Activated CD4-positive, alpha-beta T cell treated with anti-CD3 and anti-CD28 coated beads for 36 hours (primary cell): ENCODE measurements around the gene GULP1. TPM values are rescaled to one million over a fixed set of nuclear protein-coding genes. Genes with fewer than 3 reads are reported as not detected.
"Not testable (repeated sequence)": the region's sequence is repeated elsewhere in the genome, so short reads cannot be mapped to it uniquely, and the experiment has no call there.

Source experiments
- ATAC-seq: fragments of 200-7000 bp; cut with Tn5 transposase; one replicate; pipeline ENCODE4 v1.10.0; 2021; ENCODE audit warnings: mild to moderate bottlenecking, moderate library complexity
- CTCF ChIA-PET: fragments of 350-600 bp; sonication (Branson Sonifier 250); formaldehyde crosslinking; loops from one replicate; lab custom pipeline; 2021; ENCODE audit warnings: antibody characterized with exemption; lab: Charles Lee
- POLR2A ChIA-PET: fragments of 350-600 bp; sonication (Branson Sonifier 250); formaldehyde crosslinking; loops from one replicate; lab custom pipeline; 2021; ENCODE audit warnings: antibody characterized with exemption, inconsistent platforms; lab: Charles Lee
- DNase-seq: peaks from one replicate; pipeline ENCODE4 v3.0.0-alpha.2; 2020
- H3K27ac Mint-ChIP-seq: one replicate; pipeline ENCODE4 v1.8.0; 2021; ENCODE audit warnings: mixed read lengths
- H3K27me3 Mint-ChIP-seq: one replicate; pipeline ENCODE4 v1.8.0; 2021; ENCODE audit warnings: mixed read lengths
- H3K36me3 Mint-ChIP-seq: one replicate; pipeline ENCODE4 v1.8.0; 2021; ENCODE audit warnings: low read depth, mixed read lengths
- H3K4me1 Mint-ChIP-seq: one replicate; pipeline ENCODE4 v1.8.0; 2021; ENCODE audit warnings: mixed read lengths
- H3K4me3 Mint-ChIP-seq: one replicate; pipeline ENCODE4 v1.8.0; 2021; ENCODE audit warnings: mild to moderate bottlenecking, moderate library complexity, mixed read lengths
- H3K9me3 Mint-ChIP-seq: one replicate; pipeline ENCODE4 v1.8.0; 2021; ENCODE audit warnings: low read depth, mixed read lengths
- intact Hi-C, 2 experiments: fragments of 100-400 bp; cut with DNase I in 1 of 2; cut with micrococcal nuclease in 1 of 2; formaldehyde crosslinking; loops; one replicate each; pipeline versions ENCODE4 v1.14.2 to v1.15.1; 2022 to 2024; cut with DNase I, micrococcal nuclease
- total RNA-seq, 2 experiments: library from RNA; stranded (reverse); gene quantifications; one replicate each; pipeline ENCODE4 v1.2.3, GENCODE V29; 2021

Gene GULP1
- total RNA-seq, 2 experiments from 2014 or later: not detected

DNA sequence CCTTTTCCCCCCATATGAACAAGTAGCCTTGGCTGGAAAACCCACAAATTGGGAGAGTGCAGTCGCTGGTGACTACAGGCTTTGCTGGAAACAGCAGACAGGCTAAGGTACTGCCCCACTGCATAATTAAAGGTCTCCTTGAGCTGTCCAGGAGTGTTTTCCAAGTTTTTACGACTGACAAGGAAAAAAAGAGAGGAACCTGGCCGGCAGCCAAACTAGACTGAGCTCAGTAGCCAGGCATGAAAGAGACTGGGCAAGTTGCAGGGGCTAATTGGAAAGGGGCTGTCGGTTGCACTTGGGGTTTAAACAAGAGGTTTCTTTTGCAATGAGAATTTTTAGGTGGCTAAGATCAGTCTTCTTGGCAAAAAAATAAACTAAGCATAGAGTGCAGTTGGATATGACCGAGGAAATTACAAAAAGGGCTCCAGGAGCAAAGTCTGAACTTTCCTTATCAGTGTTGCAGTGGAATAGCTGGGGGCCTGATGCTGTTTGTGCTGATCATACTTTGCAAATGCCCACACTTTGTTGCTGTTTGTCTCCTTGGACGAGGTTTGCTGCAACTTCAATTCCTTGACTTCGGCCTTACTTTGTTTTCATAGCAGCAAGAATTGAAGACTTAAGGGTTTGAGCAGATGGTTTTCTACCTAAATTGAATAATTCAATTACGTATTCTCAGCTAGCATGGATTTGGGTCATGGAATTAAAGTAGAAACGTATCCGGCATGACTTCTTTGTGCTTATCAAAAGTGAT is 2.1 kb downstream of the GULP1 start:
- Mint-ChIP-seq H3K4me3 (no peak overlapping the region), H3K9me3 (no peaks in the 10 kb centered on the region), H3K27ac (no peak overlapping the region), H3K27me3 (peaks cover 38% of the 10 kb centered on the region), H3K36me3 (no peaks in the 10 kb centered on the region), H3K4me1 (peaks cover 6% of the 10 kb centered on the region)
- DNase-seq (no peak), ATAC-seq (no peak)
- ChIA-PET CTCF (interaction anchor here (0.6 to 1.1 kb wide), 2 partner anchors 9 to 513 kb away, joined by 3 to 4 read pairs; no protein-coding TSS in a partner anchor), POLR2A (no interaction called here)
- intact Hi-C loops: no loop called here

- no peak for ATAC-seq
- Mint-ChIP-seq H3K27me3 (peaks cover 35% of the 10 kb centered on the region), H3K4me1 (peaks cover 6% of the 10 kb centered on the region), H3K27ac (no peak overlapping the region), H3K36me3 (no peaks in the 10 kb centered on the region), H3K9me3 (no peaks in the 10 kb centered on the region), H3K4me3 (no peak overlapping the region)
- ChIA-PET POLR2A (no interaction called here), CTCF (interaction anchor here (1.0 kb wide), 1 partner anchor 25 kb away, joined by 4 read pairs; no protein-coding TSS in a partner anchor)
- no peak for DNase-seq
- intact Hi-C loops: no loop called here
These were observed 2.8 kb downstream of the GULP1 start for GRCh38 chr2:188294352-188294926.

GRCh38 chr2:188295067-188295685 is 3.5 kb downstream of the GULP1 start:
- Mint-ChIP-seq H3K36me3 (no peaks in the 10 kb centered on the region), H3K27ac (no peak overlapping the region), H3K4me1 (peaks cover 6% of the 10 kb centered on the region), H3K9me3 (no peaks in the 10 kb centered on the region), H3K27me3 (peaks cover 33% of the 10 kb centered on the region), H3K4me3 (no peak overlapping the region)
- ATAC-seq: no peak
- ChIA-PET CTCF (interaction anchor here (1.0 kb wide), 1 partner anchor 24 kb away, joined by 4 read pairs; no protein-coding TSS in a partner anchor), POLR2A (no interaction called here)
- intact Hi-C loops: no loop called here
- no peak for DNase-seq

DNA sequence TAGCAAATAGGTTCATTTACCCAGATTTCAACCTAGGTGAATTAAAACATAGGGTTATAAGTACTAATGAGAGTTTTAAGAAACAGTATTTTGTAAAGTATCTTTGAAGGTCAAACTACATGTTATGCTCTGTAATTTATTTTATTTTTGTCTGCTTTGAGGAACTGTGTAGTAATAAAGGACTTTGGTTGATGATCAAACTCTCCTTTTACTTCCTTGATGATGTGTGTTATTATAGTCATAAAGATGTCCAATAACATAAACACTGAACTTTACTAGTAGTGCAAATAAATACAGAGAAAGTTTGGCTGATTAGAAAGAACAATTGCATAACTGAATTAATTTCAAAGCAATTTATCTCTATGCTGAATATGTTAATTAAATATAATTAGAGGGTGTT is 6.3 kb downstream of the GULP1 start:
- Mint-ChIP-seq H3K27ac (no peak overlapping the region), H3K27me3 (peaks cover 12% of the 10 kb centered on the region), H3K4me1 (no peaks in the 10 kb centered on the region), H3K9me3 (no peaks in the 10 kb centered on the region), H3K4me3 (no peak overlapping the region), H3K36me3 (no peaks in the 10 kb centered on the region)
- no peak for ATAC-seq
- DNase-seq: no peak
- POLR2A ChIA-PET: no interaction called here
- intact Hi-C loops: no loop called here
- CTCF ChIA-PET: no interaction called here

GRCh38 chr2:188298937-188299371 is 7.3 kb downstream of the GULP1 start:
- H3K4me3 Mint-ChIP-seq, H3K36me3 Mint-ChIP-seq, H3K27me3 Mint-ChIP-seq, POLR2A ChIA-PET, ATAC-seq, H3K27ac Mint-ChIP-seq, DNase-seq, H3K4me1 Mint-ChIP-seq, intact Hi-C loops, H3K9me3 Mint-ChIP-seq, CTCF ChIA-PET: not testable (repeated sequence)

- H3K27me3 Mint-ChIP-seq: peaks cover 2% of the 10 kb centered on the region
- ATAC-seq: no peak
- intact Hi-C loops: no loop called here
- DNase-seq: no peak
- H3K4me3 Mint-ChIP-seq: no peak overlapping the region
- no peaks in the 10 kb centered on the region for H3K4me1 Mint-ChIP-seq
- H3K27ac Mint-ChIP-seq: no peak overlapping the region
- no peaks in the 10 kb centered on the region for H3K9me3 Mint-ChIP-seq
- POLR2A ChIA-PET: no interaction called here
- no peaks in the 10 kb centered on the region for H3K36me3 Mint-ChIP-seq
- CTCF ChIA-PET: interaction anchor here (0.6 to 0.9 kb wide), 2 partner anchors 10 to 66 kb away, joined by 3 to 4 read pairs; no protein-coding TSS in a partner anchor
These were observed 11.8 kb downstream of the GULP1 start for GRCh38 chr2:188303363-188304031.

DNA sequence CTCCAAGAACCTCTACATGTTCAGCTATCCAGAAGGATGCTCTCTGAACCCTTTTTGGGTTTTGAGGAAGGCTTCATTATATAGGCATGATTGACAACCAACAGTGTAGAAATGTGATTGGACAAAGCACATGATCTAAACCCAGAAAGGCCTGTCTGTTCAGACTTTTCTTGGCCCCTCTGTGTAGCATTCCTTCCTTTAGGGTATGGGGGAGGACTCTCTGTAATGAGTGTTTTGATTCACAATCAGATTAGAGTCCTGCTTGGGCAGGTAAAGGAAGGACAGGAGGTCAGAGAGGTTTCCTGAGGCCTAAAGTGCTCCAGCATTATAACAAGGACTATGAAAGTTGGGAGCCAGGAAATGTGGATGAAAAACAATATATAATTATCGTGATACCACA is 13.6 kb downstream of the GULP1 start:
- ATAC-seq (no peak), DNase-seq (no peak)
- Mint-ChIP-seq H3K27me3 (peaks cover 2% of the 10 kb centered on the region), H3K4me1 (no peaks in the 10 kb centered on the region), H3K9me3 (no peaks in the 10 kb centered on the region), H3K27ac (no peak overlapping the region), H3K36me3 (no peaks in the 10 kb centered on the region), H3K4me3 (no peak overlapping the region)
- ChIA-PET CTCF (no interaction called here), POLR2A (no interaction called here)
- intact Hi-C loops: no loop called here

- H3K27ac Mint-ChIP-seq: no peak overlapping the region
- intact Hi-C loops: no loop called here
- H3K9me3 Mint-ChIP-seq: no peaks in the 10 kb centered on the region
- H3K4me3 Mint-ChIP-seq: no peak overlapping the region
- DNase-seq (no peak), ATAC-seq (no peak)
- no peaks in the 10 kb centered on the region for H3K36me3 Mint-ChIP-seq
- CTCF ChIA-PET: no interaction called here
- peaks cover 2% of the 10 kb centered on the region for H3K27me3 Mint-ChIP-seq
- no peaks in the 10 kb centered on the region for H3K4me1 Mint-ChIP-seq
- POLR2A ChIA-PET: no interaction called here
These were observed 14.6 kb downstream of the GULP1 start for GRCh38 chr2:188306271-188306670.

- CTCF ChIA-PET: interaction anchor here (0.7 kb wide), 1 partner anchor 43 kb away, joined by 3 read pairs; no protein-coding TSS in a partner anchor
- Mint-ChIP-seq H3K36me3 (no peaks in the 10 kb centered on the region), H3K4me1 (no peaks in the 10 kb centered on the region), H3K27ac (no peak overlapping the region), H3K27me3 (peaks cover 2% of the 10 kb centered on the region), H3K4me3 (no peak overlapping the region), H3K9me3 (no peaks in the 10 kb centered on the region)
- DNase-seq: no peak
- POLR2A ChIA-PET: interaction anchor here (0.6 kb wide), 1 partner anchor 216 kb away, joined by 5 read pairs; no protein-coding TSS in a partner anchor
- intact Hi-C loops: no loop called here
- no peak for ATAC-seq
These were observed 16.2 kb downstream of the GULP1 start for GRCh38 chr2:188307850-188308283.

- ATAC-seq: no peak
- H3K4me3 Mint-ChIP-seq: no peak overlapping the region
- H3K27me3 Mint-ChIP-seq: peaks cover 4% of the 10 kb centered on the region
- no peaks in the 10 kb centered on the region for H3K9me3 Mint-ChIP-seq
- CTCF ChIA-PET: interaction anchor here (0.7 kb wide), 1 partner anchor 43 kb away, joined by 3 read pairs; no protein-coding TSS in a partner anchor
- no peaks in the 10 kb centered on the region for H3K4me1 Mint-ChIP-seq
- intact Hi-C loops: no loop called here
- H3K27ac Mint-ChIP-seq: no peak overlapping the region
- DNase-seq: no peak
- POLR2A ChIA-PET: interaction anchor here (0.6 kb wide), 1 partner anchor 216 kb away, joined by 5 read pairs; no protein-coding TSS in a partner anchor
- H3K36me3 Mint-ChIP-seq: no peaks in the 10 kb centered on the region
These were observed 16.8 kb downstream of the GULP1 start for GRCh38 chr2:188308483-188308882.

DNA sequence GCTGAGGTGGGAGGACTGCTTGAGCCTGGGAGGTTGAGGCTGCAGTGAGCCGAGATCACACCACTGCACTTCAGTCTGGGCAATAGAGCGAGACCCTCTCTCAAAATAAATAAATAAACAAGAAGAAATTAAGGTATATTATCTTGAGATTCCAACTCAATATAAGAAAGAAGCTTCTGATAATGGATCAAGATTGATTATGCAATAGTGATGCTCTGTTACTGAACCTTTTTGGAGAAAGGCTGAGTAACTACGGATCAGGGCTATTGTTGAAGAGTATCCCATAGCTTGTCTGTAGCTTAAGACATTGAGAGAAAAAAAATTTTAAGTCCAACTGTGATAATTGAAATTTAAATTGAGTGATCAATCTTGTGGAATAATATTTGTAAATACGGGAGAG is 17.7 kb downstream of the GULP1 start:
- no peak overlapping the region for H3K4me3 Mint-ChIP-seq
- H3K4me1 Mint-ChIP-seq: no peaks in the 10 kb centered on the region
- CTCF ChIA-PET: no interaction called here
- H3K9me3 Mint-ChIP-seq: no peaks in the 10 kb centered on the region
- intact Hi-C loops: no loop called here
- no peaks in the 10 kb centered on the region for H3K36me3 Mint-ChIP-seq
- peaks cover 4% of the 10 kb centered on the region for H3K27me3 Mint-ChIP-seq
- no peak overlapping the region for H3K27ac Mint-ChIP-seq
- no peak for ATAC-seq
- DNase-seq: no peak
- POLR2A ChIA-PET: no interaction called here
